ENCODE measurements around the gene CORO2B. TPM values are rescaled to one million over a fixed set of nuclear protein-coding genes. Genes with fewer than 3 reads are reported as not detected.

The CORO2B gene
- total and polyA plus RNA-seq, 2 experiments from 2014 or later = 2.9 to 3.0 TPM

DNA sequence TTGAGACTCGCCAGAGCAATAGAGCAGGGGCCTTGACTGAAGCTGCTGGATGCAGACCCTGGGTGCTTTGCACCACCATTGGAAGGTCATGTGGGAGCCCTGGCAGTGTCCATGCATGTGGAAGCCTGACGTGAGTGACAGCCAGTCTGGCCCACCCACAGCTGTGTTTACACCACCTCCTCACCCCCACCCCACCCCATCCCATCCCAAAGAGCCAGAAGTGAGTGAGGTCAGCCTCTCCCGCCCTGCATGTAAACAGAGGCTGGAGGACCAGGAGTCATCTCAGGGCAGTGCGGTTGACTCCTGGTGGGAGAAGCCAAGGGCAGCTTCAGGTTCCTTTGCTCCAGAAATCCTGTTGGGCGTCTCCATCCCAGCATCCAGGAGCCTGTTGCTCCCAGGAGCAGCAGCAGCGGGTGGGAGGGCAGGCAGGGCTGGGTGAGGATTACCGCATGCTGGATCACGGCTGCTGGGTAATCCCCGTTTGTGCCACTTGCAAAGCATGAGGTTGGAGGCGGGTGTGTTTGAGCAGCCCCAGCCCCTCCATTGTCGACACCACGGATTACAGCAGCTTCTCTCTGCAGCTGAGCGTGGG, 44.6 kb downstream of the CORO2B start:
- Histone ChIP-seq H3K9me3 (ENCODE audit: low read depth) (no peaks in the 10 kb centered on the region), H3K27me3 (no peaks in the 10 kb centered on the region), H3K27ac (no peak overlapping the region), H3K36me3 (no peaks in the 10 kb centered on the region), H3K4me3 (no peak overlapping the region), H3K4me1 (ENCODE audit: low read depth) (peaks cover 6% of the 10 kb centered on the region)
- TF ChIP-seq, protein P1, sequence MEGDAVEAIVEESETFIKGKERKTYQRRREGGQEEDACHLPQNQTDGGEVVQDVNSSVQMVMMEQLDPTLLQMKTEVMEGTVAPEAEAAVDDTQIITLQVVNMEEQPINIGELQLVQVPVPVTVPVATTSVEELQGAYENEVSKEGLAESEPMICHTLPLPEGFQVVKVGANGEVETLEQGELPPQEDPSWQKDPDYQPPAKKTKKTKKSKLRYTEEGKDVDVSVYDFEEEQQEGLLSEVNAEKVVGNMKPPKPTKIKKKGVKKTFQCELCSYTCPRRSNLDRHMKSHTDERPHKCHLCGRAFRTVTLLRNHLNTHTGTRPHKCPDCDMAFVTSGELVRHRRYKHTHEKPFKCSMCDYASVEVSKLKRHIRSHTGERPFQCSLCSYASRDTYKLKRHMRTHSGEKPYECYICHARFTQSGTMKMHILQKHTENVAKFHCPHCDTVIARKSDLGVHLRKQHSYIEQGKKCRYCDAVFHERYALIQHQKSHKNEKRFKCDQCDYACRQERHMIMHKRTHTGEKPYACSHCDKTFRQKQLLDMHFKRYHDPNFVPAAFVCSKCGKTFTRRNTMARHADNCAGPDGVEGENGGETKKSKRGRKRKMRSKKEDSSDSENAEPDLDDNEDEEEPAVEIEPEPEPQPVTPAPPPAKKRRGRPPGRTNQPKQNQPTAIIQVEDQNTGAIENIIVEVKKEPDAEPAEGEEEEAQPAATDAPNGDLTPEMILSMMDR (IDR thresholded peaks at IDR 0.05; ENCODE audit: low read depth, low read length) = no peak
- DNase-seq (ENCODE audit: low read depth in 1 of 2, low spot score in 1 of 2) = no peak

DNA sequence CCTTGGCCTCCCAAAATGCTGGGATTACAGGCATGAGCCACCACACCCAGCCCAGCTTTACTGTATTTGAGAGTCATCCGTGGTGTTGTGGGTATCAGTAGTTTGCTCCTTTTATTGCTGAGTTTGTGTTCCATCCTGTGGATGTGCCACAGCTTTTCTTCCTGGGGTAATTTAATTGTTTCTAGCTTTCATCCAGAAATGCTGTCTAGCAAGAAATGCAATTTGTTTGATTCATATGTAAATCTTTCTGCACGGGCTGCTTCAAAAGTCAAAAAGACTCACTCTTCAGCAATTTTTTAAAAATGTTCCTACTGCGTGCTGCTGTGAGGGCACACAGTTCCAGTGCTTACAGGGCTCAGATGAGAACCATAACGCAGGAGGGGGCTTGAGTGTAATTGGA, 47.1 kb downstream of the CORO2B start:
- TF ChIP-seq, protein P1 (IDR thresholded peaks at IDR 0.05; ENCODE audit: low read depth, low read length) = no peak
- no peak overlapping the region for H3K27ac ChIP-seq
- H3K4me1 ChIP-seq (ENCODE audit: low read depth) = no peaks in the 10 kb centered on the region
- DNase-seq (ENCODE audit: low read depth in 1 of 2, low spot score in 1 of 2) = no peak
- H3K9me3 ChIP-seq (ENCODE audit: low read depth) = no peaks in the 10 kb centered on the region
- no peak overlapping the region for H3K4me3 ChIP-seq
- no peaks in the 10 kb centered on the region for H3K27me3 ChIP-seq
- H3K36me3 ChIP-seq = no peaks in the 10 kb centered on the region

DNA sequence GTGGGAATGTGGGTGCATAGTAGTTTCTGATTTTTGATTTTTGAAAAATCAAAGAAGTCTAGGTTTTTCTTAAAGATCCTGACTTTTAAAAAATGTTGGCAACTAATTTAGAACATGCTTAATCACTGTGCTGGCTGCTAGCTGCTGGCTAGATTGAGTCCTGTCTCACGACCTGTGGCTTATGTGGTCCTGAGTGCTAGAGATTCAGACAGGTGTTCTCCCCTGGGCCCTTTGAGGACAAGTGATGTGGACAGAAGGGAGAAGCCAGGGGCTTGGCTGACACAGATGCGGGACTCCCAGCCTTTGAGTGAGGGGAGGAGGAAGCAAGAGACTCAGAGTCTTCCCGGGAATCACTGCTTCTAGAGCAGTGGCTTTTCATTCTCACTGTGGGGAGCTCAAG, 47.5 kb downstream of the CORO2B start:
- Histone ChIP-seq H3K4me1 (ENCODE audit: low read depth) (no peaks in the 10 kb centered on the region), H3K4me3 (no peak overlapping the region), H3K27ac (no peak overlapping the region), H3K36me3 (no peaks in the 10 kb centered on the region), H3K27me3 (no peaks in the 10 kb centered on the region), H3K9me3 (ENCODE audit: low read depth) (no peaks in the 10 kb centered on the region)
- no peak for DNase-seq (ENCODE audit: low read depth in 1 of 2, low spot score in 1 of 2)
- TF ChIP-seq, protein P1 (IDR thresholded peaks at IDR 0.05; ENCODE audit: low read depth, low read length) = no peak

DNA sequence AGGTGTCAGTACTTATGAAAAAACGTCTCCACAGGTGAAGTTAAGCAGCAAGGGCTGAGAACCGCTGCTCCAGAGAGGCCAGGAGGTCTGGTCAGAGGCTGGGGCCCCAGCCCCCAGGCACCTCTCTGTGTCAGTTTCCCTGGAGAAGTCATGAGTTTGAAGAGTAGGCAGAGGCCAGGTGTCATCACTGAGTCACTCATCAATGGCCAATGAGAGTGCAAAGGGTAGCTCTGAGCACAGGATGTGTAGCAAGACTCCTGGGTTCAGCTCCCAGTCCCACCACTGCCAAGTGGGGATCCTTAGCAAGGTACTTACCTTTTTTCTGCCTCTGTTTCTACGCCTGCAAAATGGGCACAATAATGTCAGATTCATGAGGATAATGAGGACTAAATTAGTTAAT, 47.9 kb downstream of the CORO2B start:
- TF ChIP-seq, protein P1 (IDR thresholded peaks at IDR 0.05; ENCODE audit: low read depth, low read length) = no peak
- H3K4me3 ChIP-seq = no peak overlapping the region
- no peaks in the 10 kb centered on the region for H3K4me1 ChIP-seq (ENCODE audit: low read depth)
- no peaks in the 10 kb centered on the region for H3K36me3 ChIP-seq
- DNase-seq (ENCODE audit: low read depth in 1 of 2, low spot score in 1 of 2) = no peak
- no peaks in the 10 kb centered on the region for H3K9me3 ChIP-seq (ENCODE audit: low read depth)
- H3K27me3 ChIP-seq = no peaks in the 10 kb centered on the region
- no peak overlapping the region for H3K27ac ChIP-seq

DNA sequence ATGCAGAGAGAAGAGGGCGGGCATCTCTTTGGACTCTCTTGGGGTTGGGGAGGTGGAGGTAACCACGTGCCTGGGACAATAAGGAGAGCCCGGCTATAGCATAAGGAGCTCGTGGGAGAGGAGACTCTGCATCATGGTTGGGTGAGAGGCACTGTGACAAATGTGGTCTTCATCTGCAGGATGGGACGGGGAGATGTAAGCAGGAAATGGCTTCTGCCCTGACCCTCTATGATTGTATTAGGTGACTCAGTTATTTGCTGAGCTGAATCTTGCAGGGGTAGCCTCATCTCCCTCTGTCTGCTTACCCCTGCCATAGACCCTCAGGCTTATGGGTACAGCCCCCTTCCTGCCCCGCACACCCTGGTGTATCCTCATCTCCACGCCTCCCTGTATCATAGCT, 48.7 kb downstream of the CORO2B start:
- no peaks in the 10 kb centered on the region for H3K4me1 ChIP-seq (ENCODE audit: low read depth)
- H3K4me3 ChIP-seq = no peak overlapping the region
- no peaks in the 10 kb centered on the region for H3K9me3 ChIP-seq (ENCODE audit: low read depth)
- no peaks in the 10 kb centered on the region for H3K36me3 ChIP-seq
- H3K27ac ChIP-seq = no peak overlapping the region
- H3K27me3 ChIP-seq = no peaks in the 10 kb centered on the region
- TF ChIP-seq, protein P1 (IDR thresholded peaks at IDR 0.05; ENCODE audit: low read depth, low read length) = no peak
- no peak for DNase-seq (ENCODE audit: low read depth in 1 of 2, low spot score in 1 of 2)

Measured in cardiac muscle cell (in vitro differentiated cells and primary cell).